ENCODE data around the gene SNX25. TPM values are rescaled to one million over a fixed set of nuclear protein-coding genes. Genes with fewer than 3 reads are reported as not detected.
A peak's percentile ranks its signal among the peaks of the same experiment; 100 is the strongest.

The SNX25 gene
- total and polyA plus RNA-seq, 2 of the 13 experiments (the other 11 are each of a cell fraction or from before 2014, with no cell fraction given) = 23.4 to 23.5 TPM

DNA sequence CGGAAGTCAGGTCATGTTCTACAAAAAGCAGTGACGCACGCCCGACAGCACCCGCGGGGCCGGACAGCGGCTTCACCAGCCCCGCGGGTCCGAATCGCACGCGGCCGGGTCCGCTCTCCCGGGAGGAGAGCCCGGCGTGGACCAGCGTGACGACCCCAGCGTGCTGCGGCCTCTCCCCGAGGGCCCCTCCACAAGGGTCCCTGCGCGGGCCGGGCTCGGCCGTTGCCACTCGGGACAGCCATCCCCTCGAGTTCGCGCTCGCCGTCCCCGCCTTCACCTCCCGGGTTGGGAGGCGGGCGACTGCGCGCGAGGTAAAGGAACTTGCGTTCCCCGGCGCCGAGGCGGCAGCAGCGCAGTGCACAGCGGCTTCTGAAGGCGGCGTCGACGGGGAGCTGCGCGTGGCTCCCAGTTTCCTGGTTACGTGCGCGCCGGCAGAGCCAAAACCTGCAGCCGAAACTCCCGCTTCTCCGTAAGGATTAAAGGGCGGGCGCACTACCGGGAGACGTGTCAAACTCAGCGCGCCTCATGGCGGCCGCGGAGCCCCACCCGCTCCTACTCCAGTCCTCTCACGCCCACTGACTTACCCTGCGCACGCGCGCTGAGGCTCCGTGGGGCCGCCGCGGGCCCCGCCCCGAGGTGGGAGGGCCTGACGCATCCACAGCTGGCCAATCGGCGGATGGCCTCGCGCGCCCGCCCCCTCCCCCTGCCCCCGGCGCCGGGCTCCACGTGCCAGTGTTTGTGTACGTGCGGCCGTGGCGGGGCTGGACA lies 186.7 kb downstream of the SNX25 start (continued):
- TF ChIP-seq, protein P1, sequence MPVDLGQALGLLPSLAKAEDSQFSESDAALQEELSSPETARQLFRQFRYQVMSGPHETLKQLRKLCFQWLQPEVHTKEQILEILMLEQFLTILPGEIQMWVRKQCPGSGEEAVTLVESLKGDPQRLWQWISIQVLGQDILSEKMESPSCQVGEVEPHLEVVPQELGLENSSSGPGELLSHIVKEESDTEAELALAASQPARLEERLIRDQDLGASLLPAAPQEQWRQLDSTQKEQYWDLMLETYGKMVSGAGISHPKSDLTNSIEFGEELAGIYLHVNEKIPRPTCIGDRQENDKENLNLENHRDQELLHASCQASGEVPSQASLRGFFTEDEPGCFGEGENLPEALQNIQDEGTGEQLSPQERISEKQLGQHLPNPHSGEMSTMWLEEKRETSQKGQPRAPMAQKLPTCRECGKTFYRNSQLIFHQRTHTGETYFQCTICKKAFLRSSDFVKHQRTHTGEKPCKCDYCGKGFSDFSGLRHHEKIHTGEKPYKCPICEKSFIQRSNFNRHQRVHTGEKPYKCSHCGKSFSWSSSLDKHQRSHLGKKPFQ (CRISPR knock-in tag; IDR thresholded peaks at IDR 0.05; ENCODE audit: insufficient replicate concordance) = peak; percentile 97
- TF ChIP-seq, protein P2, sequence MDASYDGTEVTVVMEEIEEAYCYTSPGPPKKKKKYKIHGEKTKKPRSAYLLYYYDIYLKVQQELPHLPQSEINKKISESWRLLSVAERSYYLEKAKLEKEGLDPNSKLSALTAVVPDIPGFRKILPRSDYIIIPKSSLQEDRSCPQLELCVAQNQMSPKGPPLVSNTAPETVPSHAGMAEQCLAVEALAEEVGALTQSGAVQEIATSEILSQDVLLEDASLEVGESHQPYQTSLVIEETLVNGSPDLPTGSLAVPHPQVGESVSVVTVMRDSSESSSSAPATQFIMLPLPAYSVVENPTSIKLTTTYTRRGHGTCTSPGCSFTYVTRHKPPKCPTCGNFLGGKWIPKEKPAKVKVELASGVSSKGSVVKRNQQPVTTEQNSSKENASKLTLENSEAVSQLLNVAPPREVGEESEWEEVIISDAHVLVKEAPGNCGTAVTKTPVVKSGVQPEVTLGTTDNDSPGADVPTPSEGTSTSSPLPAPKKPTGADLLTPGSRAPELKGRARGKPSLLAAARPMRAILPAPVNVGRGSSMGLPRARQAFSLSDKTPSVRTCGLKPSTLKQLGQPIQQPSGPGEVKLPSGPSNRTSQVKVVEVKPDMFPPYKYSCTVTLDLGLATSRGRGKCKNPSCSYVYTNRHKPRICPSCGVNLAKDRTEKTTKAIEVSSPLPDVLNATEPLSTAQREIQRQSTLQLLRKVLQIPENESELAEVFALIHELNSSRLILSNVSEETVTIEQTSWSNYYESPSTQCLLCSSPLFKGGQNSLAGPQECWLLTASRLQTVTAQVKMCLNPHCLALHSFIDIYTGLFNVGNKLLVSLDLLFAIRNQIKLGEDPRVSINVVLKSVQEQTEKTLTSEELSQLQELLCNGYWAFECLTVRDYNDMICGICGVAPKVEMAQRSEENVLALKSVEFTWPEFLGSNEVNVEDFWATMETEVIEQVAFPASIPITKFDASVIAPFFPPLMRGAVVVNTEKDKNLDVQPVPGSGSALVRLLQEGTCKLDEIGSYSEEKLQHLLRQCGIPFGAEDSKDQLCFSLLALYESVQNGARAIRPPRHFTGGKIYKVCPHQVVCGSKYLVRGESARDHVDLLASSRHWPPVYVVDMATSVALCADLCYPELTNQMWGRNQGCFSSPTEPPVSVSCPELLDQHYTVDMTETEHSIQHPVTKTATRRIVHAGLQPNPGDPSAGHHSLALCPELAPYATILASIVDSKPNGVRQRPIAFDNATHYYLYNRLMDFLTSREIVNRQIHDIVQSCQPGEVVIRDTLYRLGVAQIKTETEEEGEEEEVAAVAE (CRISPR knock-in tag; IDR thresholded peaks at IDR 0.05; ENCODE audit: borderline replicate concordance) = peak; percentile 82; the same call in 1 of the 2 replicates
- peak; percentile 99 for TF ChIP-seq SAP130 (CRISPR knock-in tag; IDR thresholded peaks at IDR 0.05; ENCODE audit: low read depth)
- TF ChIP-seq, protein P3, sequence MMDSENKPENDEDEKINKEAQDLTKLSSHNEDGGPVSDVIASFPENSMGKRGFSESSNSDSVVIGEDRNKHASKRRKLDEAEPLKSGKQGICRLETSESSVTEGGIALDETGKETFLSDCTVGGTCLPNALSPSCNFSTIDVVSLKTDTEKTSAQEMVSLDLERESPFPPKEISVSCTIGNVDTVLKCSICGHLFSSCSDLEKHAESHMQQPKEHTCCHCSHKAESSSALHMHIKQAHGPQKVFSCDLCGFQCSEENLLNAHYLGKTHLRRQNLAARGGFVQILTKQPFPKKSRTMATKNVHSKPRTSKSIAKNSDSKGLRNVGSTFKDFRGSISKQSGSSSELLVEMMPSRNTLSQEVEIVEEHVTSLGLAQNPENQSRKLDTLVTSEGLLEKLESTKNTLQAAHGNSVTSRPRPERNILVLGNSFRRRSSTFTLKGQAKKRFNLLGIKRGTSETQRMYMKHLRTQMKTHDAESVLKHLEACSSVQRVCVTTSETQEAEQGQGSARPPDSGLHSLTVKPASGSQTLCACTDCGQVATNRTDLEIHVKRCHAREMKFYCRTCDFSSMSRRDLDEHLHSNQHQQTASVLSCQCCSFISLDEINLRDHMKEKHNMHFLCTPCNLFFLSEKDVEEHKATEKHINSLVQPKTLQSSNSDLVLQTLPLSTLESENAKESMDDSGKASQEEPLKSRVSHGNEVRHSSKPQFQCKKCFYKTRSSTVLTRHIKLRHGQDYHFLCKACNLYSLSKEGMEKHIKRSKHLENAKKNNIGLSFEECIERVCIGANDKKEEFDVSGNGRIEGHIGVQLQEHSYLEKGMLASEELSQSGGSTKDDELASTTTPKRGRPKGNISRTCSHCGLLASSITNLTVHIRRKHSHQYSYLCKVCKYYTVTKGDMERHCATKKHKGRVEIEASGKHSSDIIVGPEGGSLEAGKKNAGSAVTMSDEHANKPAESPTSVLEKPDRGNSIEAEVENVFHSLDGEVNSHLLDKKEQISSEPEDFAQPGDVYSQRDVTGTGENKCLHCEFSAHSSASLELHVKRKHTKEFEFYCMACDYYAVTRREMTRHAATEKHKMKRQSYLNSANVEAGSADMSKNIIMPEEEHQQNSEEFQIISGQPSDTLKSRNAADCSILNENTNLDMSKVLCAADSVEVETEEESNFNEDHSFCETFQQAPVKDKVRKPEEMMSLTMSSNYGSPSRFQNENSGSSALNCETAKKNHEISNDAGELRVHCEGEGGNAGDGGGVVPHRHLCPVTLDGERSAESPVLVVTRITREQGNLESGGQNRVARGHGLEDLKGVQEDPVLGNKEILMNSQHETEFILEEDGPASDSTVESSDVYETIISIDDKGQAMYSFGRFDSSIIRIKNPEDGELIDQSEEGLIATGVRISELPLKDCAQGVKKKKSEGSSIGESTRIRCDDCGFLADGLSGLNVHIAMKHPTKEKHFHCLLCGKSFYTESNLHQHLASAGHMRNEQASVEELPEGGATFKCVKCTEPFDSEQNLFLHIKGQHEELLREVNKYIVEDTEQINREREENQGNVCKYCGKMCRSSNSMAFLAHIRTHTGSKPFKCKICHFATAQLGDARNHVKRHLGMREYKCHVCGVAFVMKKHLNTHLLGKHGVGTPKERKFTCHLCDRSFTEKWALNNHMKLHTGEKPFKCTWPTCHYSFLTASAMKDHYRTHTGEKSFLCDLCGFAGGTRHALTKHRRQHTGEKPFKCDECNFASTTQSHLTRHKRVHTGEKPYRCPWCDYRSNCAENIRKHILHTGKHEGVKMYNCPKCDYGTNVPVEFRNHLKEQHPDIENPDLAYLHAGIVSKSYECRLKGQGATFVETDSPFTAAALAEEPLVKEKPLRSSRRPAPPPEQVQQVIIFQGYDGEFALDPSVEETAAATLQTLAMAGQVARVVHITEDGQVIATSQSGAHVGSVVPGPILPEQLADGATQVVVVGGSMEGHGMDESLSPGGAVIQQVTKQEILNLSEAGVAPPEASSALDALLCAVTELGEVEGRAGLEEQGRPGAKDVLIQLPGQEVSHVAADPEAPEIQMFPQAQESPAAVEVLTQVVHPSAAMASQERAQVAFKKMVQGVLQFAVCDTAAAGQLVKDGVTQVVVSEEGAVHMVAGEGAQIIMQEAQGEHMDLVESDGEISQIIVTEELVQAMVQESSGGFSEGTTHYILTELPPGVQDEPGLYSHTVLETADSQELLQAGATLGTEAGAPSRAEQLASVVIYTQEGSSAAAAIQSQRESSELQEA (CRISPR knock-in tag; IDR thresholded peaks at IDR 0.05; ENCODE audit: not compliant biosample characterization) = peak; percentile 86
- TF ChIP-seq, protein P4, sequence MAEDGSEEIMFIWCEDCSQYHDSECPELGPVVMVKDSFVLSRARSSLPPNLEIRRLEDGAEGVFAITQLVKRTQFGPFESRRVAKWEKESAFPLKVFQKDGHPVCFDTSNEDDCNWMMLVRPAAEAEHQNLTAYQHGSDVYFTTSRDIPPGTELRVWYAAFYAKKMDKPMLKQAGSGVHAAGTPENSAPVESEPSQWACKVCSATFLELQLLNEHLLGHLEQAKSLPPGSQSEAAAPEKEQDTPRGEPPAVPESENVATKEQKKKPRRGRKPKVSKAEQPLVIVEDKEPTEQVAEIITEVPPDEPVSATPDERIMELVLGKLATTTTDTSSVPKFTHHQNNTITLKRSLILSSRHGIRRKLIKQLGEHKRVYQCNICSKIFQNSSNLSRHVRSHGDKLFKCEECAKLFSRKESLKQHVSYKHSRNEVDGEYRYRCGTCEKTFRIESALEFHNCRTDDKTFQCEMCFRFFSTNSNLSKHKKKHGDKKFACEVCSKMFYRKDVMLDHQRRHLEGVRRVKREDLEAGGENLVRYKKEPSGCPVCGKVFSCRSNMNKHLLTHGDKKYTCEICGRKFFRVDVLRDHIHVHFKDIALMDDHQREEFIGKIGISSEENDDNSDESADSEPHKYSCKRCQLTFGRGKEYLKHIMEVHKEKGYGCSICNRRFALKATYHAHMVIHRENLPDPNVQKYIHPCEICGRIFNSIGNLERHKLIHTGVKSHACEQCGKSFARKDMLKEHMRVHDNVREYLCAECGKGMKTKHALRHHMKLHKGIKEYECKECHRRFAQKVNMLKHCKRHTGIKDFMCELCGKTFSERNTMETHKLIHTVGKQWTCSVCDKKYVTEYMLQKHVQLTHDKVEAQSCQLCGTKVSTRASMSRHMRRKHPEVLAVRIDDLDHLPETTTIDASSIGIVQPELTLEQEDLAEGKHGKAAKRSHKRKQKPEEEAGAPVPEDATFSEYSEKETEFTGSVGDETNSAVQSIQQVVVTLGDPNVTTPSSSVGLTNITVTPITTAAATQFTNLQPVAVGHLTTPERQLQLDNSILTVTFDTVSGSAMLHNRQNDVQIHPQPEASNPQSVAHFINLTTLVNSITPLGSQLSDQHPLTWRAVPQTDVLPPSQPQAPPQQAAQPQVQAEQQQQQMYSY (CRISPR knock-in tag; IDR thresholded peaks at IDR 0.05) = peak; percentile 44
- peak; percentile 53; the same call in 1 of the 2 replicates for TF ChIP-seq ZBTB7A (CRISPR knock-in tag; IDR thresholded peaks at IDR 0.05)
